GM15510 (cell line): ENCODE data around the gene PTDSS2.
A peak's percentile ranks its signal among the peaks of the same experiment; 100 is the strongest.

Experiments
- POLR2A ChIP-seq: IDR thresholded peaks from 3 replicates; pipeline ENCODE4 v1.6.1; 2011; ENCODE audit warnings: borderline replicate concordance; ENCODE audit not compliant: insufficient read length; ENCODE audit errors: extremely low read depth

Gene PTDSS2

GRCh38 chr11:536841-537621, 87.0 kb downstream of the PTDSS2 start, which contains the start of gene LRRC56:
Gene LRRC56, plus strand, starts transcription at chr11:537527. Its CDS starts 3,158 bp downstream, at chr11:540685.
- TF ChIP-seq POLR2A: peak; percentile 51

GRCh38 chr11:537622-538430, 87.7 kb downstream of the PTDSS2 start:
- no peak for TF ChIP-seq POLR2A

DNA sequence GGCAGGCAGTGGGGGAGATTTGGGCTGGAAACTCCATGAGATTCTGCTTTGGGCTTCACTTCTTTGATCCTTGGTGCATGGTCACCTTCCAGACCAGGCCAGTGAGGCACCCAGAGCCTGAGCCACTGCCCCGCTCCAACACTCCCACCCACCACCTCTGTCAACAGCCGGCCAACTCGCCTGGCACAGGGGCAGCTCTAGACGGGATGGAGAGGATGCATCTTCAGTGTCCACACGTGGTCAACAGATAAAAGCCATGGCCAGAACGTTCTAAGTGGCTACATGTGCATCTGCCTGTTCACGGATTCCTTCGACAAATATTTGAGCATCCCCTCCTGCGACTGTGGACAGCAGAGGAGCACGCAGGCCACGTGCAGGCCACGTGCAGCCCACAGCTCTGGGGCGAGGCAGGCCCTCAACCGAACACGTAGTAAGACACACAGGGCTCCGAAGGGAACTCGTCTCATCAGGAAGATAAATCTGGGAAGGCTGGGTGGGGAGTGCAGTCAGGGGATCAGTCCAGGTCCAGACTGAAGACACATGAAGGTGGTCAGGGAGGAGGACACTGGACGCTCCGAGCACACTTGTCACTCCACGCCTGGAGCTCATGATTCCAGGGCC, 88.5 kb downstream of the PTDSS2 start:
- TF ChIP-seq POLR2A: no peak

DNA sequence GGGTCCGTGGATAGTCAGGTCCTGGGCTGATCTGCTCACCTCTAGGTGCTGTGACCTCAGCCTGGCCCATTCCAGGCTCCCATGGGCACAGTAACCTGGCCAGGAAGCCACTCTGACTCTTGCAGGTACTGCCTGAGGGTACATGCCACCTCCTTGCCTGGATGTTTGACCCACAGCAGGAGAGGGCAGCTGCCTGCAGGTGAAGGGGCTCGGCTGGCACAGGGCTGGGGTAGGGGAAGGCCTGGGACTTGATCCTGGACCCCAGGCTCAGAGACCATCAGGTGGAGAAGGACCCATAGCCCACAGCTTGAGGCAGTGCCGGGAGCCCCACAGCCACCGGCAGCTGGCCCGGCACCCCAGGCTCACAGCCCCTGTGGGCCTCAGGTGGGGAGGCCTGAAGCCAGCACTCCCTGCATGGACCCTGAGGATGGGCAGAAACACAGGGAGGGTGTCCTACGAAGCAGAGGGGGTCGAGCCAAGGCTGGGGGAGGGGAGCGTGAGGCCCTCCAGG, 89.9 kb downstream of the PTDSS2 start:
- no peak for TF ChIP-seq POLR2A
